Stimulated activated CD8-positive, alpha-beta memory T cell treated with anti-CD3 and anti-CD28 coated beads, Interleukin-15, amount 100 ng/mL, for 48 hours (primary cell): ENCODE results near the gene CRYGB.
"Not testable (repeated sequence)": the region's sequence is repeated elsewhere in the genome, so short reads cannot be mapped to it uniquely, and the experiment has no call there.

ENCODE experiments used
- DNase-seq, 2 donors: peaks; one replicate each; pipeline ENCODE4 v3.0.0-alpha.2; 2020; ENCODE audit warnings: low read depth in 2 of 2

CRYGB gene

DNA sequence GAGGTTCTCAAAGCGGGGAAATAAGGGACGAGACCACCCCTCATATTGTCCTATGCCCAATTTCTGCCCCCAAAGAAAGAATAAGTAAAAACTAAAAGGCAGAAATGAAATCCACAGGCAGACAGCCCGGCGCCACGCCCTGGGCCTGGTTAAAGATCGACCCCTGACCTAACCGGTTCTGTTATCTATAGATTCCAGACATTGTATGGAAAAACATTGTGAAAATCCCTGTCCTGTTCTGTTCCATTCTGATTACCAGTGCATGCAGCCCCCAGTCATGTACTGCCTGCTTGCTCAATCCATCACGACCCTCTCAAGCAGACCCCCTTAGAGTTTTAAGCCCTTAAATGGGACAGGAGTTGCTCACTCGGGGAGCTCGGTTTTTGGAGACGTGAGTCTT lies 28.6 kb downstream of the CRYGB start:
- not testable (repeated sequence) for DNase-seq

DNA sequence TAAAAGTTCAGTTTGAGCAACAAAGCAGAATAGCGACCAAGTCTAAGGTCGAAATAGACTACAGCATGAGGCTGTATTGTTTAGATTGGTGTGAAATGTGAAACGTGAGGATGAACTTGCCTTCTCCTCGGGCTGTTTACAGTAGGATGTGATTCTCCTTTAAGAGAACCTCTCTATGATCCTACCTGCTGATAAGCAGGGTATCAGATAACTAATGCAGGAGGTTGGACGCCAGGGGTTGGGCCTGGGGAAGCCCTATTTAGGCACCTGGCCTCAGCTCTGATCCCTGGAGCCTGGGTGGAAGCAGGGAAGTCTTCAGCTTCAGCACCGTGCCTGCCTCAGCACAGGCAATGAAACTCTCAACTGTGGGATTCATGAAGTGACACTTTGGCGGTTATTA lies 33.0 kb downstream of the CRYGB start:
- no peak for DNase-seq

DNA sequence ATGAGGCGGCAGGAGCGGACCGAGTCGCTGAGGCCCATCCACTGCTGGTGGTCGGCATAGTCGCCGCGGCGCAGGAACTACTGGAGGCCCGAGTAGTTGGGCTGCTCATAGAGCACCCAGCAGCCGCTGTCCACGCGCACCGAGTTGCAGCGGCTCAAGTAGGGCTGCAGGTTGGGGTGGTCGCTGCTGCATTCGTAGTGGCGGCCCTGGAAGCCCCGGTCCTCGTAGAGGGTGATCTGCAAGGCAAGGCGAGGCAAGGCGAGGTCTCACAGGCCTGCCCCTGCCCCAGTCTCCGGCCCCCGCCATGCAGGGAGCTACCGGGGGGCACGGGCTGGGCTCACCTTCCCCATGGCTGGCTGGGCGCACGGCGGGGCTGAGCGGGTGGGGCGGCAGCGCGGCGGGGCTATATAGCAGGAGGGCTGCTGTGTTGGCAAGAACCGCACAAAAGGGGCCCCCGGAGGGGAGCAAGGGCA lies 33.6 kb downstream of the CRYGB start:
- not testable (repeated sequence) for DNase-seq

DNA sequence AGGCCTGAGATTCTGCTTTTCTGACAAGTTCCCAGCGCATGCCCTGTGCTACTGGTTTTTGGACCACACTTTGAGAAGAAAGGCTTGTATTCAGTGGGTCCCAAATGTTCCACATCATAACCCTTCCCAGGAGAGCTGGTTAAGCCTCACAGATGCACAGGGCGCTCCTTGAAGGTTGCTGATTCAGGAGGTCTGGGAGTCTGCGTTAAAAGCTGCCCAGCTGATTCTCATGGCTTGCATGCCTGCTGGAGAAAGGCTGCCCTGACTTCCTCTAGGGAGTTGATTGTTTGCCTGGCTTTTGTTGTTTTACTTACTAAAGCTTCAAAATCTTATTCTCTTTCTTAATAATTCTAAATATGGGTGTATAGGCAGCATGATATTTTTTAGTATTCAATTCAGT lies 42.3 kb downstream of the CRYGB start:
- DNase-seq: no peak

DNA sequence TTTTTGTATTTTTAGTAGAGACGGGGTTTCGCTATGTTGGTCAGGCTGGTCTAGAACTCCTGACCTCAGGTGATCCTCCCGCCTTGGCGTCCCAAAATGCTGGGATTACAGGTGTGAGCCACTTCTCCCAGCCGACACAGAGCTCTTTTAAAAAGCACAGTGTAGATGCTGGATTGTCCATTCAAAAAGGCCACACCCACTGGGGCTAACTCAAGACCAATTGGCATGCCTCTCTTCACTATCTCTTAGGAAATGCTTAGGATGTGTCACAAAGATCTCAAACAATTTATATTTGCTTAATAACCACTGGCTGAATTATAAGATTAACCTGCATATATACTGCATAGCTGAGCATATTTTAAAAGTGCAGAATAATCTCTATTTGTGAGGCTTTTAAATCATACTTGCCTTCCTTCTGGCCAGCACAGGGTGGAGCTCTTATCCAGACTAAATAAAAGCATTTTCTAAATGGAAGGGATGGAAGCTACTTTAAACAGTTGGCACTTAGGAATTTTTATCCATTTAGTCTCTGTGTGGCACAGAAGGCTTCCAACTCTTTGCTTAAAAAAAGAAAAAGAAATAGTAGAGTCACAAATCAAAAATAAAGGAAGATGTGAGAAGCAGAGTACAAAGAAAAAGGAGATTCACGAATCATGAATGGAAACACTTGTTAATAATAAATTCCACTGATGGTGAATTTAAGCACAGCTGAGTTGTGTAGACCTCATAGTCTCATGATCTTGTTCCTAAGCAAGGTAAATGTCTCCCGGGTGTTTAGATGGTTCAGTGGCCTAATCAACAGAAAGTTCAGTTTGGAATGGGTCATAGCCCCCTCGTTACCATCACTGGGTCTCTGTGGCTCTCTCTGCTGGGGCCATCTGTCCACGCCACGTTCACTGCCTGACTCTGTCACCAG lies 44.0 kb downstream of the CRYGB start:
- no peak for DNase-seq

DNA sequence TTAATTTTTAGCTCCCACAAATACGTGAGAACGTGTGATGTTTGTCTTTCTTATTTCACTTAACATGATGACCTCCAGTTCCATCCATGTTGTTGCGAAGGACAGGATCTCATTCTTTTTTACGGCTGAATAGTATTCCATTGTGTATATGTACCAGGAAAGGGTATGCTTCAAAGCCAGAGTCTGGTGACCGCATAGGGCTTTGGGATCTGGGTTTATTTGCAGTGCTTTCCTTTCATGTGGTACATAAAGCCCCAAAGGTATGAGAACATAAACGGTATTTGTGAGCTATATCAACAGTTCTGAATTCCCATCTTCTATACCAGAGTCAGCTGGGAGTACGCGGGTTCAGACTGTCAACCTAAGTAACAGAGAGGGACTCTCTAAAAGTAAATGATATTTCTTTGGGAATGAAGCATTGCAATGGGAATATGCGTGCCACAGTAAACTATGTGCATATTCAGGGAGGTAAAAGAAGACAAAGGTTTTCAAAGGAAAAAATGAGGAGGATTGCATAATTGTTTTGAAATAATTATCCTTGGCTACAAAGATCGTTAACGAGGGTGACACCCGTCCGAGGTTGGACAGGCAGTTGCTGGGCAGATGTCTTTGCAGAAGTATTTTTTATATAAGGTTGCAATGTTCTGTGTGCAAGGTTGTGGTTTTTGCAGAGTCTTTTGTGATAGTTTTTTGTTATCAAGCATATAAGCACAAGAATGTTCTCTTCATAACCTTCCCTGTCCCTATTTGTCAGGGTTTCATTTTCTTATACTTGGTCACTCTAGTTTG lies 46.1 kb downstream of the CRYGB start:
- DNase-seq: no peak

DNA sequence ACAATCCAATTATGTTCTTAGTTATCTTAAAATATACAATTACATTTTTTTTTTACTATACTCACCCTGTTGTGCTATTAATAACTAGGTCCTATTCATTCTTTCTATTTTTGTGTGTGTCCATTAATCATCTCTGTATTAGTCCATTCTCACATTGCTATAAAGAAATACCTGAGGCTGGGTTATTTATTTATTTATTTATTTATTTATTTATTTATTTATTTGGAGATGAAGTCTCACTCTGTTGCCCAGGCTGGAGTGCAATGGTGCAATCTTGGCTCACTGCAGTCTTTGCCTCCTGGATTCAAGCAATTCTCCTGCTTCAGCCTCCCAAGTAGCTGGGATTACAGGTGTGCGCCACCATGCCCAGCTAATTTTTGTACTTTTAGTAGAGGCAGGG lies 47.3 kb downstream of the CRYGB start:
- DNase-seq: not testable (repeated sequence)

DNA sequence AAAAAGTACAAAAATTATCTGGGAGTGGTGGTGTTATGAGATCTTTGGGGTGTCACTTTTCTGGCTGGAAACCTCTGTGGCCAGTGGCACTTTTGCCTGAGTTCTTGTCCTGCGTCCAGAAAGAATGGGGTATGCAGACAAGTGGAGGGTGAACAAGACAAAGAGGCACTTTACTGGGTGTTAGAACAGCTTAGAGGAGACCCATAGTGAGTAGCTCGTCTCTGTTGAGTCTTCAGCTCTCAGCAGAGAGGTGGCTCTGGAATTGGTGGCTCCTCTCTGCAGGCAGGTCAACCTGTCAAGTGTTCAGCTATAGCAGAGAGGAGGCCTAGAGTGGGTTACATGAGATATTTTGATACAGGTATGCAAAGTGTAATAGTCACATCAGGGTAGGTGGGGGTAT lies 47.7 kb downstream of the CRYGB start:
- no peak for DNase-seq

DNA sequence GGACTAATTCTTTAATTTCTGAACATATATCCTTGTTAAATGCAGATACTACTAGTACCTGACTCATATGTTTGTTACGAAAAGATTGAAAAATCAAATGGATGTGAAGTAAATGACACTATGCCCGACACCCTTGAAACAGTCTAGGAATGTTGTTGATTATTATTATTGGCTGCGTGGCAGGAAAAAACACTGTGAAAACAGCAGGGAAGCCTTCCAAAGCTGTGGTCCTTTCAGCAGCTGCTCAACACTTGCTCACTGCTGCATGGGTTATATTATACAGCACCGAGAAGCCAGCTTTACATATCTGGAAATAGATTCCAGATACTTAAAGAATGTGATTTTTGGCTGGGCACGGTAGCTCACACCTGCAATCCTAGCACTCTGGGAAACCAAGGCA lies 48.2 kb downstream of the CRYGB start:
- no peak for DNase-seq

DNA sequence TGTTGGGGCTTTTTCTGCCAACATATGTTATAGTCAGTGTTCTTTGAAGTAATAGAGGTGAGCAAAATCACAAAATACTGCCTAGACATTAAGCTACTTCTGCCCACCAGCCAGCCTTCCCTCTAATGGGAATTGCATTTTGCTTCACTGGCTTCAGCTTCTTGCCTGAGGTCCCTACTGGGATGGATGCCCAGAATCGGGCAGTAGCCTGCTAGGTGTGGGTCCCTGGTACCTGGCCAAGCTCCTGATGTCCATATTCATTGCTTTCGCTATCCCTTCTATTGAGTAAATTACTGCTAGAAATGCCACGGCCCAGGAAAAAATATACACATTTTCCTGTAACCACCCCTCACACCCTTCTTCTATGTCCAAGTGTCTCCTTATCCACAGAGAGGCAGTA lies 48.6 kb downstream of the CRYGB start:
- DNase-seq: no peak

DNA sequence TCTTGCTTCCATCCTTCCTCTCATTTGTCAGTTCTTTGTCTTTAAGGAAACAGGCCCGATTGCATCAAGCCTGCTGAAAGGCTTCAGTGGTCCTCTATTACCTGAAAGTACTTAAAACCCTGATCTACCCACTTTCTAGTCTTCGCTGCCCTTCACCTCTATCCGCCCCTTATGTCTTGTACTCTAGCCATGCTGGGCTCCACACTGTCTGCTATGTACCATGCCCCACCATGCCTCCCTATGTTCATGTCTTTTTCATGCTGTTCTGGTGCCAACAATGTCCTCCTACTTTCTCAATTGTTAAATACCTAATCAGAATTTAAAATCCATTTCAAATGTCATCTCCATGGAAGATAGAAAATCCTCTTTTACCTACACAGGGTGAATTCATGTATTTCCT lies 49.9 kb downstream of the CRYGB start:
- no peak for DNase-seq

DNA sequence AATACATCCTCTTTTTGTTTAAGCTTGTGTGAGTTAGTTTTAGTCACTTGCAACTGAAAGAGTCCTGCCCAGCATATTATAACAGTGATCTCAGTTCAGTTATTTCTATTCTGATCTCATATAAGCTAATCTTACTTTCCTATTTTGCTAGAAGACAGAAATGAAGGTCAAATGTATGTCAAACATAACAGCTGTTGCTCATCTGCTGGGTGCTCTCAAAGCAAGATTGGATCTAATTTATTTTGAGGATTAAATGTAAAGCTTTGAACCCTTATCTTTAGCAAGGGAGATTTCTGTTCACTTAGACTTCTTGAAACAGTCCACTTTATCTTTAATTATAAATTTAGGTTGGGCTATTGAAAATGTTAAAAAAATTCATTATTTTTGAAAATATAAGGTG lies 52.8 kb downstream of the CRYGB start:
- no peak for DNase-seq
